Choroid plexus epithelial cell (primary cell): ENCODE results near the gene PSME1.
A peak's percentile ranks its signal among the peaks of the same experiment; 100 is the strongest.

ENCODE experiments used
- DNase-seq: peaks from one replicate; pipeline ENCODE4 v3.0.0-alpha.2; 2010; ENCODE audit warnings: low read depth
- H3K4me3 ChIP-seq: 2 replicates; pipeline ENCODE4 v1.5.1; 2011; ENCODE audit warnings: low read depth, mild to moderate bottlenecking, control low read depth, low read length, moderate library complexity
- CTCF ChIP-seq: conservative IDR thresholded peaks from 2 replicates; pipeline ENCODE4 v1.5.1; 2011; ENCODE audit warnings: low read depth, mild to moderate bottlenecking, control low read depth, inconsistent platforms, low read length, moderate library complexity

The PSME1 gene

GRCh38 chr14:24135834-24136683, at the start of gene PSME1:
TSS of gene PSME1 (plus strand) at chr14:24136194. CDS start at chr14:24136263, 69 bp downstream.
- peak within 1 kb of the TSS; percentile 96 for H3K4me3 ChIP-seq
- peak; percentile 90 for DNase-seq
- TF ChIP-seq CTCF = no peak

DNA sequence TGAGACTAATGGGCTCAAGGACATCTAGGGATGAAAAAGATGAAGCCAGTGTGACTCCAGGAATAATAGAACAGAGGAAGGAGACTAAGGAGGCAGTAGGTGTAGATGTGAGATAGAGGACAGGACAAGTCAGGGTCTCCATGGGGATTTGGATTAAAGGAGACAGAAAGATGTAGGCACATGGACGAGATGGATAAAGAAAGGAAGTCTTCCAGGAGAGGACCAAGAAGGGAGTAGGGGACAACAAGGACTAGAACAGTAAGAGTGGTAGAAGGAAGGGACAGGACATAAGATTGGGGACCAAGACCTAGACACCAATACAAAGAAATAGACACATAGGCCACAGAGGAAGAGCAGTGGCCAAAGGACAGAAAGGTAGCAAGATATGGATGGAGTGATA, 49.0 kb upstream of the PSME1 start:
- H3K4me3 ChIP-seq = no peak overlapping the region
- DNase-seq = no peak
- no peak for TF ChIP-seq CTCF

DNA sequence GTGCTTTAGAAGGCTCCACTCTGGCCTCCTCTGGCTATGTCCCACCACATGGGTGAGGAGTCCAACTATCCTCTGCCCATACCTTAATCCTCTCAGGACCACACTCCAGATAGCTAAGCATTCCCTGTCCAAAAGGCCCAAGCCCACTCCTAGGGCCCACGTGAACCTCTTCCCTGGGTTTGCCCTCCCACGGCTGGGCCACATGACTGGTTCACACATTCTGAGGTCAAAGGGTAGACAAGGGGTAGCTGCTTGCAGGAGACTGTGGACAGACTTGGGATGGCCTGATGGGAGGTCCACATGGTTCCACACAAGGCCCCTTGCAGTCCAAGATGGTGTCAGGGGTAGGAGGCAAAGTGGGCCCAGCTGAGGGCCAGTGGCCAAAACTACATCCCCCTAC, 47.9 kb upstream of the PSME1 start:
- DNase-seq = no peak
- no peak overlapping the region for H3K4me3 ChIP-seq
- no peak for TF ChIP-seq CTCF

DNA sequence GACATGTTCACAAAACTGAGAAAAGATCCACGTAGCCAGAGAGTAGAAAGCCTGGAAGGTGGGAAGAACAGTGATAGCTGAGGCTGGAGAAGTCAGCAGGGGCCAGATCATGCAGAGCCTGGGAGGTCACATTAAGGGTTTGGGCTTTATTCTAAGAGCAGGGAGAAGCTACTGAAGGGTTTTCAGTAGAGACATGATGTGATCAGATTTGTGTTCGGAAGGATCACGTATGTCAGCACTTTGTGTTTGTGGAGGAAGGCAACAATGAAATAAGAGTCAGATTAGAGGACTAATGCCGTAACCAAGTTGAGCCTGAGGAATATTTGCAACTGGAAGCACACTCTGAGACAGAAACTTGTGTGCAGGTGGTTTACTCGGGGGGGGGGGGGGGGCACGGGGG, 46.1 kb upstream of the PSME1 start:
- no peak for TF ChIP-seq CTCF
- no peak overlapping the region for H3K4me3 ChIP-seq
- DNase-seq = no peak

DNA sequence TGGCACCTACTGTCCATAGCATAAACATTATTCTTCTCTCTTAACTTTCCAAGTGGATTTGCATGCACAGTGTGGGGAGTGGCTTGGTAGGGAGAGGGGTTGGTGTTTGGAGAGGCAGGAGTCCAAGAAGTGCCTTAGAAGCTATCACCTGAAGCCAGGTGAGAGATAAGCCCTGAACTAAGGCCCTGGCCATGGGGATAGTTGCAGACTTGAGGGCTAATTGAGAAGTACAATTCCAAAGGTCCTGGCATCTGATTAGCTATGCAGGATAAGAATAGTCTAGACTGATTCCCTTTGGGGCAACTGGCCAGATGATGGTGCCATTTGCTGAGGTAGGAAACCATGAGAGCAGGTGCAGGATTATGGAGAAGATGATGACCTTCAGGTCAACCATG, 43.9 kb upstream of the PSME1 start:
- no peak for DNase-seq
- no peak for TF ChIP-seq CTCF
- no peak overlapping the region for H3K4me3 ChIP-seq

GRCh38 chr14:24092505-24093206, 43.3 kb upstream of the PSME1 start:
- no peak for TF ChIP-seq CTCF
- DNase-seq = no peak

More at GRCh38 chr14:24092505-24093206, 43.3 kb upstream of the PSME1 start:
- no peak overlapping the region for H3K4me3 ChIP-seq
